Stimulated activated CD4-positive, alpha-beta T cell treated with anti-CD3 and anti-CD28 coated beads, Interleukin-4, amount 100 ng/mL, for 24 hours (primary cell): ENCODE results near the gene HDC.

Experiments used
- DNase-seq: peaks from one replicate; pipeline ENCODE4 v3.0.0-alpha.2; 2020

The HDC gene, protein sequence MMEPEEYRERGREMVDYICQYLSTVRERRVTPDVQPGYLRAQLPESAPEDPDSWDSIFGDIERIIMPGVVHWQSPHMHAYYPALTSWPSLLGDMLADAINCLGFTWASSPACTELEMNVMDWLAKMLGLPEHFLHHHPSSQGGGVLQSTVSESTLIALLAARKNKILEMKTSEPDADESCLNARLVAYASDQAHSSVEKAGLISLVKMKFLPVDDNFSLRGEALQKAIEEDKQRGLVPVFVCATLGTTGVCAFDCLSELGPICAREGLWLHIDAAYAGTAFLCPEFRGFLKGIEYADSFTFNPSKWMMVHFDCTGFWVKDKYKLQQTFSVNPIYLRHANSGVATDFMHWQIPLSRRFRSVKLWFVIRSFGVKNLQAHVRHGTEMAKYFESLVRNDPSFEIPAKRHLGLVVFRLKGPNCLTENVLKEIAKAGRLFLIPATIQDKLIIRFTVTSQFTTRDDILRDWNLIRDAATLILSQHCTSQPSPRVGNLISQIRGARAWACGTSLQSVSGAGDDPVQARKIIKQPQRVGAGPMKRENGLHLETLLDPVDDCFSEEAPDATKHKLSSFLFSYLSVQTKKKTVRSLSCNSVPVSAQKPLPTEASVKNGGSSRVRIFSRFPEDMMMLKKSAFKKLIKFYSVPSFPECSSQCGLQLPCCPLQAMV

DNA sequence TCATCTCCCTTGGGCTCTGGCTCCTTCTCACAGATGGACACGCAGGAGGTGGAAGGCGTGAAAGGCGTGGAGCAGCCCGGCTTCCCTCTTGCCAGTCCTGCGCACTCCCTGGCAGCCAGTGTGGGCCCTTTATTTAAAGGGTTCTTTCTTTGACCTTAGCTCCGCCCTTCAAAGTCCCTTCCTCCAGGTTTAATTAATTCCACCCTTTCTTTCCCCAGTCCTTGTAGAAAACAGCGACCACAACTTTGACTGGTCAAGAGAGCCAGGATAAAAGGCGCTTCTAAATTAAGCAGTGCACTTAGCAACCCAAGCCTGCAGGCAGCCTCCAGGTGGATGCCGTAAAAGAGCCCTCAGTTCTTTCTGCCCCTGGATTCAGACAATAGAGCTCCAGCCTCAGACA lies at the start of gene HDC:
Gene HDC (minus strand): TSS at position 107 of the 400 bp plus-strand sequence. CDS start 103 bp downstream, at position 4.
- DNase-seq = no peak

DNA sequence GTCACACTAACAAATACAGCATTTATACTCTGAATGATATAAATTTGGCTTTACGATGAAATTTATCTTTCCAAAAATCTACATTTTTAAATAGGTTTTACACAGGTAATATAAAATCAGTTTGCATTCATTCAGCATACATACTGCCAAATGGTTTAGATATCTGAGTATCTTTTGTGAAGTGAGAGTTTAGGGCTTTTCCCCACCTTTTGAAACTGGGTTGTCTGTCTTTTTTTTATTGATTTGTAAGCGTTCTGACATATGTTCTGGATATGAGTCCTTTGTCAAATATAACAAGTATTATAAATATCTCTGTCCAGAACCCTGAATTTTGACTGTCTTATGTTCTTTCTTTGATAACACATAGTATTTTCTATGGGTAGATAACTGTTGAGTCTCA lies 47.1 kb upstream of the HDC start:
- no peak for DNase-seq

DNA sequence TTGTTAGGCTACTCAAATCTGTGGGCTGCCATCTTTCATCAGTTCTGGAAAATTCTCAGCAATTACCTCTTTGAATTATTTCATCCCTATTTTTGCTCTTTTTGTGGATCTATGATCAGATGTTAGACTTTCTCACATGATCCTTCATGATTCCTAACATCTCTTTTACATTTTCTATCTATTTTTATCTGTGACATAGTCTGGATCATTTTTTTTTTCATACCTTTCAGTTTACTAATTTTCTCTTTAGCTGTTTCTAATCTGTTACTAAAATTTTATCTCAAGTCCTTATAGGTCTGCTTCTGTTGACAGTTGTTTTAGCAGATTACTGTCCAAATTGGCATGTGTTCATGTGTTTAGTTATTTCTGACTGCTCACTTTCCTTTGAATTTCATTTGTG lies 42.3 kb upstream of the HDC start:
- DNase-seq = no peak

DNA sequence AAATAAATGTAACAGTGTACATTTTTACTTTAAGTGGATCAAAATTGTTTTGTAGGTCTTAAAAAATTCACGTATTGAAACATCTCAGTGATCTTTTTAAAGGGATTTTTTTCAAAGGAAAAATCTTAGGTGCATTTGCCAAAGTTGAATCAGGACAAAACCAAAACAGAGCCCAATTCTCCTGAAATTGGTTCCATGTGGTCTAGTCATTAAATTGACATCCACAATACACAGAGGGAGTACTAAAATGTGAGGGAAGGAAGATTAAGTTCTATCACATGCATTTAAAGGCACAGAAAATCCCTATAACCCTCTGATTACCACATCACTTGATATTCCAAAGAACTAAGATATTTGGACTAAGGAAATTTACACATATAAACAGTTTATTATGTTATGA lies 39.3 kb upstream of the HDC start:
- DNase-seq = no peak

DNA sequence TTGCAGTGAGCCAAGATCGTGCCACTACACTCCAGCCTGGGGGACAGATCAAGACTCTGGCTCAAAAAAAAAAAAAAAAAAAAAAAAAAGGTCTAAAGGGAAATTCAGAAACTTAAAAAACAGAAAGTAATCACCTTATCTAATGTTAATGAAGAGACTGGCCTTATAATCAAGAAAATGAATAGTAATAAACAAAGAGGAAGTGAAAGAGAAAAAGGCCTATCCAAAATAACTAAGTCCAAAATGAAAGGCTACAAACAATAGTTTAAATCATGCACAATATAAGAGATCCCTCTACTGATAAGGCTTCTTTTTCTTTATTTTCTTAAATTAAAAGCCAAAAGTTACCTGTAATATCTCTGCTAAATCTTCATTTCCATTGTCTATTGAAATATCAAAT lies 37.1 kb upstream of the HDC start:
- no peak for DNase-seq

DNA sequence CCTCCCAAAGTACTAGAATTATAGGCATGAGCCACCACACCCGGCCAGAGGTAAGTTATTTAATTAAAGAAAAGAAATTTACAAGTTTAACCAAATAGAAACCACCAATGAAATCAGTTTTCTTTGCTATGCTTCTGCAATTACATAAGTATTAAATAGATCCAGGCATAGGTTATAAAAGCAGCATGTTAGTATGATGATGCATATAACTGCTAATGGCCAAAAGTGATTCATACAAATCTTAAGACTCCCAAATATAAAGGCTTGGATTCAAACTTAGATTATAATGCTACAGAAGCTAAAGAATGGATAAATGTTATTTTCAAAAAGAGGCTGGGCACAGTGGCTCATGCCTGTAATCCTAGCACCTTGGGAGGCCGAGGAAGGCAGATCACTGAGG lies 32.8 kb upstream of the HDC start:
- no peak for DNase-seq

DNA sequence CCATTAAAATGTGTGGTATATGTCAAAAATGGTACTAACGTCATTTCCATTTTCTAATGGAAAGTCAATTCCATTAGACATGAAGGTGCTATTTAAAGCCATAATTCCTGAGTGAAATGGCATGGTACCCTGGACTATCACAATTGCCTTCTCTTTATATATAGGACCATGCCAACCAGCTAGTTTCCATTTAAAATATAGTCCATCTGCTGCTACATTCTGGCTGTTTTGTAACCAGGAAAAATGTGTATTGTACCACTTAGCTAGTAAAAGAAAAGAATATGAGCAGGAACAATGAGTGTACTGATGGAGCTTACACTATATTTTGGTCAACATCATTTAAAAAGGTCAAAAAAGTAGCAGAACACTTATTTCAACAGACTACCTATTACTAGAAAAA lies 30.4 kb upstream of the HDC start:
- DNase-seq = no peak

DNA sequence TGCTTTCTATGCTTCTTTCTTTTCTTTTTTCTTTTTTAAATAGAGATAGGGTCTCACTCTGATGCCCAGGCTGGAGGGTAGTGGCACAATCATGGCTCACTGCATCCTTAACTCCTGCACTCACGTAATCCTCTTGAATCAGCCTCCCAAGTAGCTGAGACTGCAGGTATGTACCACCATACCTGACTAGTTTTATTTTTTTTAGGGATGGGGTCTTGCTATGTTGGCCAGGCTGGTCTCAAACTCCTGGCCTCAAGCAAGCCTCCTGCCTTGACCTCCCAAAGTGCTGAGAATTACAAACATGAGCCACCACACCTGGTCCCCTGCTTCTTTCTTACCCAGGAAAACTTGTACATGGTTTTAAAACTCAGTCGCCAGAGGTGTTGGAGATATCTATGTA lies 24.2 kb upstream of the HDC start:
- DNase-seq = no peak

DNA sequence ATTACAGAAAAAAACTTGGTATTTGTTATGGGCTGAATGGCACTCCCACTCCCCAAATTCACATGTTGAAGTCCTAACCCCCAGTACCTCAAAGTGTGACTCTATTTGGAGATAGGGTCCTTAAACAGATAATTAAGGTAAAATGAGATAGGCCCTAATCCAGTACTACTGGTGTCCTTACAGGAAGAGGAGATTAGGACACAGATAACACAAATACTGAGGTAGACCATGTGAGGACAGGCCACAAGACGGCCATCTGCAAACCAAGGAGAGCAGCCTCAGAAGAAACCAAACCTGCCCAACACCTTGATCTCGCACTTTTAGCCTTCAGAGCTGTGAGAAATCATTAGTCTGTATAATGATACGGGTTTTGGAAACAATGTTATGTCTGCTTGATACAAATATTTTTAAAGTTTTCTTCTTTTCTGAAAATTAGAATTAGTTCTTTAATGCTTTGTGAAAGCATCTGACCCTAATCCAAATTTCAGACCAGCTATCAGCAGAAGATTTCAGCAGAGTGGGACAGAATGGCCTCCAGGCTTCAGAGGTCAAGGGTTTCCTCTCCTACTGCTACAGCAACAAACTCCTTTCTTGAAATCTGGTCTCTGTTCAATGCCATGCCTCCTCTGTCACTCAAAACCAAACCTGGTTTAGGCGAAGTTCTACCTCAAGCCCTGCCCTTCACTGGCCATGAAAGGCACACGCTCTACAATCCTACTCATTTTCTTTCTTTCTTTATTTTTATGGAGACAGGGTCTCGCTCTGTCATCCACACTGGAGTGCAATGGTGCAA lies 22.0 kb upstream of the HDC start:
- DNase-seq = no peak

DNA sequence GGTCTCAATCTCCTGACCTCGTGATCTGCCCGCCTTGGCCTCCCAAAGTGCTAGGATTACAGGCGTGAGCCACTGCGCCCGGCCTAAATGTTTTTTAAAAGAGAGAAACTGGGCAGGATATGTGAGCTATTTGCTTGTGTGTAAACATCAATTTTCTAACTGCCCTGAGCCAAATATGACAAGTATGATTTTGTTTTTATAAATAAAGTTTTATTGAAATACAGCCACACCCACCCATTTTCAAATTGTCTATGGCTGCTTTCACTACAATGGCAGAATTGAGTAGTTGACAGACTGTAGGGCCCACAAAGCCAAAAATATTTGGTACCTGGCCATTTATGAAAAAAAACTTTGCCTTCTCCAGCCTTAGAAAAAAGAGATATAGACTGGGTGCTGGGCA lies 15.9 kb upstream of the HDC start:
- DNase-seq = no peak

DNA sequence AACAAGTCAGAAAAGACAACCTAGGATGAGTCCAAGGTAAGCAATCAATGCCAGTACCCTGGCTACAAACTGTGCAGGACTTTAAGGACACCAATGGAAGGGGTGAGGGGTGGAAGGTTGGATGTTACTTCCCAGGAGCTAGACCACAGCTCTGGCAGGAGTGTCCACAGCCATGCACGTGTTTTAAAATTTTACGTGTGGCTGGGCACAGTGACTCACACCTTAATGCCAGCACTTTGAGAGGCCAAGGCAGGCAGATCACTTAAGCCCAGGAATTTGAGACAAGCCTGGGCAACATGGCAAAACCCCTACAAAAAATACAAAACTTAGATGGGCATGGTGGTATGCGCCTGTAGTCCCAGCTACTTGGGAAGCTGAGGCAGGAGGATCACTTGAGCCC lies 14.7 kb upstream of the HDC start:
- no peak for DNase-seq

DNA sequence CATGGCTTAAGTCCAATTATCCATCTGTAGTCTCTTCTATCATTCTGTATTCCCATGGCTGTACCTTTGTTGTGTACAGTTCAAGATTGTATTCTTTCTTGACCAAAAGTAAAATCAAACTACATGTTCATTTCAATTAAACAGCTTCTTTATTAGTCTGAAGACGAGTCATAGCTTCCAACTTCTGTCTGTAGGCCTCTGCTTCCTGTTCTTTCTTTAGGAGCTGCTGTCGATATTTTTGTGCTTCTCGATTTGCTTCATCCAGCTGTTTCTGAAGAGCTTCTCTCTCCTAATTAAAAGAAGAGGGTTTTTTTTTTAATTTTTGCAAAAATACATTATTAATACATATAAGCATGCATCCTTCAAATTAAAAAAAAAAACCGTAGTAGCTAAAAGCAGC lies 13.0 kb upstream of the HDC start:
- DNase-seq = no peak

DNA sequence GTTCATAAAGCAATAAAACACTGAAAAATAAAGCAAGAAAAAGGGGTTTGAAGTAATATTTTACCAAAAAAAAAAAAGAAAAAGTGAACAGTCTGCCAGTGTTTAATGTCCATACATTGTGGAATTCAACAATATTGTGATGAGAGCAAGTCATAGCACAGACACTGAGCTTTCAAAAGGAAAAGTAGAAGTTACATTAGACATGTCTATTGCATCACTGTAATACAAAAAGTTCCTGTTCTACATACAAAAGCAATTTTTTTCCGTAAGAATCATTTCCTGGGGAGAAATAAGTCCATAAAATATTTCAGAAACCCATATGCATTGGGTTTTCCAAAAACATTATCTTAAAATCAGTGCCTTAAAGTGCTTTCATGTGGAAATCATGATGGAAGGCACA lies 11.8 kb upstream of the HDC start:
- DNase-seq = no peak

DNA sequence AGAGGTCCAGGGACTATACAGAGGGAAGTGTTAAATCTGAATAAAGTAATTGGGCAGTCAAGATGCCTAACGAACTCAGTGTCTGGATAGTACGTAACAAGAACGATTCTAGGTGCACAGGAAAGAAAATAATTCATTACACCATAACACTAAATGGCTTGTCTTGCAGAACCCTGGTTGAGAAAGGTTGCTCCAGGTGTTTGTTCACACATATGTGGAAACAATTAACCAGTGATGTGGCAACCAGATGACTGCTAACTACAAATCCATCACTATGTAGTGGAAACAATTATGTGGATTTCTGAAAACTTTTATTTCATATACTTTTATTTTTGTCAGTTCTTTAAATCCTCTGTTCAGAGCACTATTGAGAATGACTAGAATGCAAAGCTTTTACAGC lies 10.4 kb upstream of the HDC start:
- DNase-seq = no peak

DNA sequence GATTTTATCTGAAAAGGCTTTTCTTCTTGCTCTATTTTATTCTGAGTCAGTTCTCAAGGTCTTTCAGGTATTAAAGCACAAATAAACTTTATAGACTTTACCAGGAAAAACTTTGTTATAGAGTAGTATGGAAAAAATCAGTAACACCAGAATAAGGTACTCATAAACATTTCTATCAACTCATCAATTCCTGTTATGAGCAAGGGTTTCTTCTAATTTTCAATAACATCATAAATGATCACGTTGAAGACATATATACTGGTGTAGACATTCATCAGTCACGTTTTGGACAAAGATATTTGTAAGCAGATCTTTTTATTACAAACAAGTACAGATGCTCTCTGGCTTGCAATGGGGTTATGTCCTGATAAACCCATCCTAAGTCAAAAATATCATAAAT lies 9.6 kb upstream of the HDC start:
- DNase-seq = no peak

DNA sequence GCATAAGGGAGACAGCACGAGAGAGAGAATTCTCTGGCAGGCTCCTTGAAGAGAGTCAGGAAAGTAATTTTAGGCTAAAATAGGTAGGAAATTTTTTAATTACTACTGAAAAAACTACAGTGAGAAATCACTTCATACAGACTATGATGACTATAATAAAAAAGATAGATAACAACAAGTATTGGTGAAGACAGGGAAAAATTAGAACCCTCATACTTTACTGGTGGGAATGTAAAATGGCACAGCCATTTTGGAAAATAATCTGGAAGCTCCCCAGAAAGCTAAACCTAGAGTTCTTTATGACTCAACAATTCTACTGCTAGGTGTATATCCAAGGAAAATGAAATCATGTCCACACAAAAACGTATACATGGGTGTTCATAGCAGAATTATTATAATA lies 2.1 kb upstream of the HDC start:
- DNase-seq = no peak

DNA sequence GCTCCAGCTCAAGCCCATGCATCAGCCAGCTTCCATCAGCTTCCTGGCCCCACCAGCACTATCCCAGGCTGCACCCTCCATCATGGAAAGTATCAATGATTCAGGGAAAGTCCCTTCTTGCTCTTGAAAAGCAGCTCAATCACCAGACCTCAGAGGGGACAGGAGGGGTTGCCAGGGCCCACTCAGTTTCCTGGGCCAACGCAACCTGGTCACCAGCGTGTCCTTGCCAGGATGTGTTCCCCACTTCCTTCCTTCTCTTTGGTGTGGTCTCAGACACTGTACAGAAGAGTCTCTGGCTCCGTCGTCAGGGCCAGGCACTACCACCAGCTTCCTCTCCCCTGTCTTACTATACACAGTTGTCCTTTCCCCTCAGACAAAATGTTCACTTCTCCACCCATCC lies 3.0 kb downstream of the HDC start:
- DNase-seq = peak; percentile 46

DNA sequence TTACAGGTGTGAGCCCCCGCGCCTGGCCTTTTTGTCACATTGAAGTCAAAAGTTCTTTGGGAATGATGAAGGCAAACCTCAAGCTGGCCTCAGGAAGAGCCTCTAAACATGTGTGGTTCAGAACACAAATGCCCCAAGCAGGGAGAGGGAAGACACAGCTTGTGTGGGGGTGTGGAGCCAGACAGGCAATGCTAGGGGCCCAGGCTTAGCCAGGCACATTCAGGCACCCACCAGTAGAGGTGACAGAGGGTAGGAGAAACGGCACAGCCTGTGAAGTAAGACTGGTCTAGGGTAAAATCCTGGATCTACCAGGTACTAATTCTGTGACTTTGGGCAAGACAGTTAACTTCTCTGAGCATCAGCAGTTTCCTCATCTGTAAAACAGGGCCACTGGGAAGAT lies 3.5 kb downstream of the HDC start:
- no peak for DNase-seq

DNA sequence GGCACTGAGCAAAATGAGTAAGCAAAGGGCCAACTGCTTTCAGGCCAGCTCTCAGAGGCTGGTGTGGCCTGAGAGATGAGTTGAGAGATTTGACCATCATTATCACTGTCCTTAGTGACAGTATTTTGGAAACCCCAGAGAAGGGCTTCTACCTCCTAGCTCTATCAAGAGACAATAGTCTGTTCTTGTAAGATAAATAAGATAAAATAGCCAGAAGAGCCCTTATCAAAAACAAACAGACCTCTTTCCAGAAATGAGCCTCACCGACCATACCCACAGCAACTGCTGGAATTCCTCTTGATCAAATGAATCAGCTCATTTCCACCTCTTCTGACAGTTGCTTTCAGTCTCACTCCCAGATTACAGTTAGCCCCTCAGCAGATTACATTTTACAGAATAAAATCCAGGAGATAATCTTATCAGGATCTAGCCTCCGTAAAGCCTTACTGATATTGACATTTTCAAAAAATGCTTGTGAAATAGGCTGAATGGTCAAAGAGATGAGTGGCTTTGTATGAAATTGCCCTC lies 4.5 kb downstream of the HDC start:
- DNase-seq = no peak

DNA sequence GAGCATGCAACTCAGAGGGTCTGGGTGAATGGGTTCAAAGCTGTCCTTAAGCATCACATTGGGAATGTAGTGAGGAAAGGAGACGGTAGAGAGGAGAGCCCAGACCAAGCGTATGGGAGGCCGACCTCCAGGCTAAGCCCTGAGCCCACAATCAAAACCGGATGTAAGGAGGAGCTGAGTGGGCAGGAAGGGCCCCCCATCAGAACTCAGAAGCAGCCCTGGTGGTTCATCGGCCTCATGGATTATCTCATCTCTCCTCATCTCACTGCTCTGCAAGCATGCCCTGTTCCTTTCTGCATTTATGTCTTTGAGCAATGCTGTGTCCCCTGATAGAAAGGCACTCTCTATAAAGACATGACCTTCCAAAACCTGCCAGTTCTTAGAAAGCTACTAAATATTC lies 6.2 kb downstream of the HDC start:
- DNase-seq = no peak

DNA sequence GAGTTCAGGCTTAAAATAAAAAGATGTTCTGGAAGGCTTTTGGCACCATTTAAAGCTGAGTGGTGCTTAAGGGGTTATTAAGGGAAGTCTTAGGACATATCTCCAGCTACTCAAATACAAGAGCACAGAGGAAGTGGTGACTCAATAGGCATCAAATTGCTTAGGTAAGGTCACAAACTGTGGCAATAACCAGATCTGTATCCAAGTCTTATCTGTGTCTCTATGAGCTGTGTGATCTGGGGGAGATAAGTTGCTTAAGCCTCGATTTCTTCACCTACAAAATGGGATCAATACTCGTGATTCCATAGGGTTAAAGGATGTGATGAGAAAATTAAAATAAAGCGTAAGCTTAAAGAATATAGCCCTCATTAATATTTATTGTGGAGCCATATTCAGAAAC lies 7.6 kb downstream of the HDC start:
- DNase-seq = no peak

DNA sequence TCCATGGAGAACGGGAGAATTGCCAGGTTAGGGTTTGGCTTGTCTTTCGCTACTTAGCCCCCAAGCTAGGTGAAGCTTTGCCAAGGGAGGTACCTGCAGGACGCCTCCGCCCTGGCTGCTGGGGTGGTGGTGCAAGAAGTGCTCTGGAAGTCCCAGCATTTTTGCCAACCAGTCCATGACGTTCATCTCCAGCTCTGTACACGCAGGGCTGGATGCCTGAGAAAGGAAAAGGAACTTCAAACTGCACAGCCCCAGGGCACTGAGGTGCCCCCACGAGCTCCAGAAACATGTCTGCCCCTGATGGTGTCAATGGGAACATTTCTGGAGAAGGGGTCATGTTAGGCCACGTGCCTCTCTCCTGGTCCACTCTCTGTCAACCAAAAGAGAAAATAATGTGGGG lies 8.2 kb downstream of the HDC start:
- DNase-seq = no peak

DNA sequence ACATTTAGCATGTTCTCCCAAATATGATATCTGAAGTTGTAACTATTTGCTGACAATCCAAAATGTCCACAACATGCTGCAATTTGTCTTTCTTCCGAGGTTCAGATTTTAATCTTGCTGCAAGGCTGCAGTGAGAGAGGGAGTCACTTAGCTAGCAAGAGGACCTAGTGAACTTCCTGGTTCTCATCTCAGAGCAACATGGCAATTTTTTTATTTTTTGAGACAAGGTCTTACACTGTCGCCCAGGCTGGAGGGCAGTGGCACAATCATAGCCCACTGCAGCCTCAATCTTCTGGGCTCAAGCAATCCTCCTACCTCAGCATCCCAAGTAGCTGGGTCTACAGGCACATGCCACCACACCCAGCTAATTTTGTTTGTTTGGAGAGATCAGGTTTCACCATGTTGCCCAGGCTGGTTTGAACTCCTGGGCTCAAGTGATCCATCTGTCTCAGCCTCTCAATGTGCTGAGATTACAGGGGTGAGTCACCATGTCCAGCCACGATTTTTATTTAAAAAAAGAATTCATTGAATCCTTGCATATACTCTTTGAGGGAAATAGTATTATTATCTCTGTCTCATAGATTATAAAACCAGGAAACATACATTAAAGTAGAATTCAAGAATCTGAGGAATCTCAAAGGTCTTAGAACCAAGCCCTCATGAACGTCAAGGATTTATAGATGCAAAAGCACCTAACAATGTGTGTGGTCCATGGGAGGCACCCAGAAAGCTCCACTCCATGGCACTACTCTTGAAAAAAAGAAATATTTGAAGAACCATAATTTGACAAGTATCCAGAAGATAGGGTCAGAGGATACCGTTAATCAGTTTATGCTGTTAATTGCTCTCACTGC lies 9.1 kb downstream of the HDC start:
- DNase-seq = no peak
